Lung microvascular endothelial cell (primary cell): ENCODE measurements around the gene KNL1. TPM values are rescaled to one million over a fixed set of nuclear protein-coding genes. Genes with fewer than 3 reads are reported as not detected.
"Not testable (repeated sequence)": the region's sequence is repeated elsewhere in the genome, so short reads cannot be mapped to it uniquely, and the experiment has no call there.

Experiments used
- DNase-seq, 2 donors: peaks; one replicate each; pipeline versions ENCODE4 v3.0.0 to v3.0.0-alpha.2; 2010; ENCODE audit warnings: low read depth in 2 of 2
- total RNA-seq: library from RNA; depleted of rRNA; stranded (reverse); fragments of >200 nt; gene quantifications from 2 replicates; pipeline ENCODE4 v1.2.1, GENCODE V29; 2014

Gene KNL1, protein sequence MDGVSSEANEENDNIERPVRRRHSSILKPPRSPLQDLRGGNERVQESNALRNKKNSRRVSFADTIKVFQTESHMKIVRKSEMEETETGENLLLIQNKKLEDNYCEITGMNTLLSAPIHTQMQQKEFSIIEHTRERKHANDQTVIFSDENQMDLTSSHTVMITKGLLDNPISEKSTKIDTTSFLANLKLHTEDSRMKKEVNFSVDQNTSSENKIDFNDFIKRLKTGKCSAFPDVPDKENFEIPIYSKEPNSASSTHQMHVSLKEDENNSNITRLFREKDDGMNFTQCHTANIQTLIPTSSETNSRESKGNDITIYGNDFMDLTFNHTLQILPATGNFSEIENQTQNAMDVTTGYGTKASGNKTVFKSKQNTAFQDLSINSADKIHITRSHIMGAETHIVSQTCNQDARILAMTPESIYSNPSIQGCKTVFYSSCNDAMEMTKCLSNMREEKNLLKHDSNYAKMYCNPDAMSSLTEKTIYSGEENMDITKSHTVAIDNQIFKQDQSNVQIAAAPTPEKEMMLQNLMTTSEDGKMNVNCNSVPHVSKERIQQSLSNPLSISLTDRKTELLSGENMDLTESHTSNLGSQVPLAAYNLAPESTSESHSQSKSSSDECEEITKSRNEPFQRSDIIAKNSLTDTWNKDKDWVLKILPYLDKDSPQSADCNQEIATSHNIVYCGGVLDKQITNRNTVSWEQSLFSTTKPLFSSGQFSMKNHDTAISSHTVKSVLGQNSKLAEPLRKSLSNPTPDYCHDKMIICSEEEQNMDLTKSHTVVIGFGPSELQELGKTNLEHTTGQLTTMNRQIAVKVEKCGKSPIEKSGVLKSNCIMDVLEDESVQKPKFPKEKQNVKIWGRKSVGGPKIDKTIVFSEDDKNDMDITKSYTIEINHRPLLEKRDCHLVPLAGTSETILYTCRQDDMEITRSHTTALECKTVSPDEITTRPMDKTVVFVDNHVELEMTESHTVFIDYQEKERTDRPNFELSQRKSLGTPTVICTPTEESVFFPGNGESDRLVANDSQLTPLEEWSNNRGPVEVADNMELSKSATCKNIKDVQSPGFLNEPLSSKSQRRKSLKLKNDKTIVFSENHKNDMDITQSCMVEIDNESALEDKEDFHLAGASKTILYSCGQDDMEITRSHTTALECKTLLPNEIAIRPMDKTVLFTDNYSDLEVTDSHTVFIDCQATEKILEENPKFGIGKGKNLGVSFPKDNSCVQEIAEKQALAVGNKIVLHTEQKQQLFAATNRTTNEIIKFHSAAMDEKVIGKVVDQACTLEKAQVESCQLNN (N-terminal part only)
- total RNA-seq: 2.0 and 7.6 TPM in 2 replicates

DNA sequence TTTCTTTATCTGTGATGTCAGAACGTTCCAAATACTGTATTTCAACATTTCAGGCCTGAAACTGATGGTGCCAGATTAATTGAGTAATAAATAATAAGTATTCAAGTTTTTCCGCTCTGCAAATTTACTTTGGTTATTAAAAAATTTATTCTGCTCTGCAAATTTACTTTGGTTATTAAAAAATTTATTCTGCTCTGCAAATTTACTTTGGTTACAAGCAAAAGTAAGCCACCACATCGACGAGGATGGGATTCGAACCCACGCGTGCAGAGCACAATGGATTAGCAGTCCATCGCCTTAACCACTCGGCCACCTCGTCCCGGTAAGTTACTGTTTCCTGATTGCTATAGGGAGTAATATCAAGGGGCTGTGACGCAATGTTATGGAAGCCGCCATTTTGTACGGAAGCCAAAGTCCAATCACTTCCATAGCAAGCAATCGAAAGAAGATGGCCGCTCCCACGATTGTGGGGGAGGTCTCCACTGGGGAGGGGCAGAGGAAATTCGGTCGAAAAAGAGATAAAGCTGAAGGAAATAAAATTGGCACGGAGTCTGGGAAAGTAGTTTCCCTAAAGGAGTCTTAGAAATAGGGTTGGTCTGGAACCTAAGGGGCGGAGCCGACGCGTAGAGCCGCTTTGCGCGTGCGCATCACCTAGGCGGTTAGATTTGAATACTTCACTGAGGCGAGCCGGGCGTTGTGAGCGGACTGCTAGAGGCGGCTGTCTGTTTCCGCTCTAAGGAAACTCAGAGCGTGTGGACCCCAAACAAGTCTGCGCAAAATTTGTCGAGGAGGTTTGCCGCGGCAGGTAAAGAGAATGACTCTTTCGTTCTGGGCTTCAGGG is at the start of gene KNL1:
TSS of gene KNL1 (plus strand) at position 662 of the 841 bp plus-strand sequence. CDS start 8,683 bp downstream, outside the sequence.
- DNase-seq: peak; percentile 96 to 98

DNA sequence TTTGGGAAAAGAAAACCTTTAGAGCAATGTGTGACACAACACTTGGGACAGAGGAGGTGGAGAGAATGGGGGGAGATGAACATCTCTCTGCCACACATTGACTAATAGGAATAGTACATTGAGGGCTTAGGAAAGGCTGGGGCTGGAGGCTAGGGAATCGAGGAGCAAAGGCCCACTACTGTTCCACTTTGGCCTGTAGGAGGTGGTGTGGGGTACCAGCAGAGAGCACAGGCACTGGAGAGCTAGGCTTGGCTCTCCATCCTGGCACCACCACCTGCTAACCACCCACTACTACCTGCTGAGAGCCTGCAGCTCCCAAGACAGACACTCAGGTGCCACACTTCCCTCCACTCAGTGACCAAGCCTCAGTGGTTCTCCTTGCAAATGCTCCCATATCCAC is 48.6 kb upstream of the KNL1 start:
- DNase-seq: no peak

DNA sequence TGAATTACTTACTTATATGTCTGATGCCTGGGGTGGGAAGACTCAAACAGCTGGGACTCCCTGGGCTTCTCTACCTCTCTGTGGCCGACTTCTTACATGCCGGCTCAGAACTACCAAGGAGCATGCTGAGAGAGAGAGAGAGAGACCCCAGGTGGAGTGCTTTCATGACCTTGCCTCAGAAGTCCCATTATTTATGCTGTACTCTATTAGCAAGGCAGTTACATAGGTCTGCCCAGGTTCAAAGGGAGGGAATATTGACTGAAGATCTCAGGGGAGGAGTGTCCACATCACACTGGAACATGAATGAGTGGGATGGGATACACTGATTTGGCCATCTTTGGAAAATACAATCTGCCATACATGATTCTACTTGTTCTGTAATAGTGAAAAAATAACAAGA is 45.4 kb upstream of the KNL1 start:
- no peak for DNase-seq

DNA sequence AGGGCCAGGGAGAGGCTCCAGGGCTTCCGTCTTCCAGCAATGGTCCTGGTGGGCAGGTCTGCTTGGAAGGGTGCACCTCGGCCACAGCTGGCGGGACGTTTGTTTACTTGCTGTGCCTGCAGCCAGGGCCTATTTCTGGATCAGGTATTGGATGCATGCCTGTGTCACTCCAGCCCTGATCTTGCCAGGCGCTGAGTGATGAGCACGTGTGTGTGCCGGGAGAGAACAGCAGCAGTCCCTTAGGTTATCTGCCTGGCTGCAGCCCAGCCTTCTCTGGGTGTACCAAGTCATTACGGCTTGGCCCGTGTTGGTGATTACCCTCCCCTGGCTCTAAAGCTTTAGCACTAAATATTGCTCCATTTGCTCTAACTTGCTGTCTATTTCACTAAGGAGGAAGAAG is 44.2 kb upstream of the KNL1 start:
- DNase-seq: peak in 1 of 2 donors; percentile 43

DNA sequence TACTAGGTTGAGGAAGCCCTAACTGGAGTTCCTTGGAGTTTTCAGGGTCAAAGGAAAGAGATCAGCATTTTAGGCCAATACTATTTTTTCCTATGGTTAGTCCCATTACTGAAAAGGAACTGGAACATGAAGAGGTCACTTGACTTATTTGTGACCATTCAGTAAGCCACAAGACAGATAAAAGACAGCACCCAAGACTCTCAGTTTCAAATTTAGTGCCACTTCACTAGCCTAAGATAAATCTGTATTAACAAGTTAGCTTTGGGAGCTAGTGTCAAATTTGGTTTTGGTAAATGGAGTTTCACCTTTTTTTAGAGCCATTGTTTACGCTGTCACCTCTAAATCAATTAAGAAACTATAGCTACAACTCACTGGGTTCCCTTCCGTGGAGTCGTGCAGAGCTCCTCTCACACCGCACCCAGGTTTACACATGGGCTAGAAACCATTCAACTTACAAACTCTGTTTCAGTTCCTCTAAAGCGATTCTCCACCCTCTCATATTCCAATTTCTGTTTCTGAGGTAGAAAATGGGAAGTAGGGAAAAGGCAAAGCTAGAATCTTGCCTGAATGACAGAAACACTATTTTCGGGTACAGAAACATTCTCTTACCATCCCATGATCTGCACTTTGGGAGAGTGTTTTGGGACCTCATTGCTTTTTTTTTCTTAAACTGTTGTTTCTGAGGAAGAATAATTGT is 43.6 kb upstream of the KNL1 start:
- DNase-seq: no peak

DNA sequence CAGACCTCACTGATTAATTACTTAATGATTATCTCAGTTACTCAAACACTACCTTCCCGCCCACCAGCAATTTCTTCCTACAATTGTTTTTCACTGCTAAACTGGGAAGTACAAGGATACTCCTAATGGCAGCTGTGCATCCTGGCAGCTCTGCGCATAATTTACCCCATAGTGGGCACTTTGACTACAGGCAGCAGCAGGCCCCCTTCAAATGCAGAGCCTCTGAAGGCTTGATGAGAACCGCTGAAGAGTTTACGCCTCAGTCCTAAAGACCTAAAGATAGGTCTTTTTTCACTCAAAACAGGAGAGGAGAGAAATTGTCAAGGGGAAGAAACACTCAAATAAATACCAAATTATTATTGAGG is 39.9 kb upstream of the KNL1 start:
- peak in 1 of 2 donors; percentile 11 for DNase-seq

DNA sequence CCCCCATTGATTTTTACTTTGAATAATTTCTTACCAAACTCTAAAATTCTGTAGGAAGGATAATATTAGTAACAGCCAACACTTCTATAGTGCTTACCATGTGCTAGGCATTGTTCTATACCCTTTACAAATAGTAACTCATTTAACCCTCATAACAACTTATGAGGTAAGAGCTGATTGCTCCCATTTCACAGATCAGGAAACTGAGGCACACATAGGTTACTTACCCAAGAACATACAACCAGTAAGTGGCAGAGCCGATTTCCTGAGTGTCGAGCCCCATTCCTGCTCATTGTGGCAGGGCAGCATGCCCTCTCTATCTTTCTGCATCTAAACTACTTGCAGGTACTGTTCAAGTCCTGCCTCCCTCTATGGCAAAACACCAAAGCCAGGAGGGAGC is 38.2 kb upstream of the KNL1 start:
- no peak for DNase-seq

DNA sequence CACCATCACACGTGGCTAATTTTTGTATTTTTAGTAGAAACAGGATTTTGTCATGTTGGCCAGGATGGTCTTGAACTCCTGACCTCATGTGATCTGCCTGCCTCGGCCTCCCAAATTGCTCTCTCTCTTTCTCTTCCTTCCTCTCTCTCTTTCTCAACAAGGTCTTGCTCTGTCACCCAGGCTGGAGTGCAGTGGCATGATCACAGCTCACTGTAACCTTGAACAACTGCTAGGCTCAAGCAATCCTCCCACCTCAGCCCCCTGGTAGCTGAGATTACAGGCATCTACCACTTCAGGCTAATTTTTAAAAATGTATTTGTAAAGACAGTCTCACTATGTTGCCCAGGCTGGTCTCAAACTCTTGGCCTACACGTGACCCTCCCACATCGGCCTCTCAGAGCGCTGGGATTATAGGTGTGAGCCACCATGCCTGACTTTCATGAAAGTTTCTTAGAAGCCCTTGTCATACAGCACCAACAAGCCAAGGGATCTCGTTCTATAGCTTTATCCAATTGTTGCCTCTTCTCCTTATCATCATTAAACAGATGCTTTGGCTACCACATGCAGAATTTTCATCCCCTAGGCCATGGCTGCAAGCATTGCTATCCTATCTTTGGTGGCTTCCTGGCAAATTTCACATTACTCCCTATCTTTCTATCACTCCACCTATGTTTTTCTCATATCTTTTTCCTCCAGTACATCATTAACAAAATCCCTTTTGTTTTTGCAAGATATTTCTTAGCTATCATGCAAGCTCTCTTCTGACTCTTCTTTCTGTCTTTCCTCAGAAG is 34.9 kb upstream of the KNL1 start:
- DNase-seq: no peak

DNA sequence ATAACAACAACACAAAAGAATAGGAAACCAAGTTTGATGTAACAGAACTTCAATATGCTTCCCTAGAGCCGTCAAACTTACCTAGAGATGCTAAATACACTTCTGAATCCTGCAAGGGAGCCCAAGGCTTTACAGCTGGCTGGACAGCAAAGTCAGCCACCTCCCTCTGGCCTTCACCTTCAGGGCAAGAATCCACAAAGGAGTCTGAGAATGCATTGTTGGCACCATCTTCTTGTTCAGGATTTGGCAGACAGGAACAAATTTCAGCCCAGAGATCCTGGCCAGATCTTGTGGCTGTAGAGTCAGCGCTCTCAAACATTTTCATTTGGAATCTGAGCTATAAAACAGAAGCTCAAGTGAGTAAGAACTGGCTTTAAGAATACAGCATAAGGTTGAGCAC is 31.4 kb upstream of the KNL1 start:
- DNase-seq: no peak

DNA sequence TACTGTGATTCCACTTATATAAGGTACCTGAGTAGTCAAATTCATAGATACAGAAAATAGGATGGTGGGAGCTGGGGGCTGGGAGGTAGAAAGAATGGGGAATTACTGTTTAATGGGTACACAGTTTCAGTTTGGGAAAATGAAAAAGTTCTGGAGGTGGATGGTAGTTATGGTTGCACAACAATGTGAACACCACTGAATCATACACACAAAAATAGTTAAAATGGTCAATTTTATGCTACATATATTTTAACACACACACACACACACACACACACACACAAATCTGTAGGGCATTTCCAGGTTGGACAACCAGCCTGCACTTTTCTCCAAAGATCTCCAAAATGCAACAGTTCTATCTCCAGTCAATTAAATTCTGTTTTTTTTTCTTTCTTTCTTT is 30.6 kb upstream of the KNL1 start:
- no peak for DNase-seq

DNA sequence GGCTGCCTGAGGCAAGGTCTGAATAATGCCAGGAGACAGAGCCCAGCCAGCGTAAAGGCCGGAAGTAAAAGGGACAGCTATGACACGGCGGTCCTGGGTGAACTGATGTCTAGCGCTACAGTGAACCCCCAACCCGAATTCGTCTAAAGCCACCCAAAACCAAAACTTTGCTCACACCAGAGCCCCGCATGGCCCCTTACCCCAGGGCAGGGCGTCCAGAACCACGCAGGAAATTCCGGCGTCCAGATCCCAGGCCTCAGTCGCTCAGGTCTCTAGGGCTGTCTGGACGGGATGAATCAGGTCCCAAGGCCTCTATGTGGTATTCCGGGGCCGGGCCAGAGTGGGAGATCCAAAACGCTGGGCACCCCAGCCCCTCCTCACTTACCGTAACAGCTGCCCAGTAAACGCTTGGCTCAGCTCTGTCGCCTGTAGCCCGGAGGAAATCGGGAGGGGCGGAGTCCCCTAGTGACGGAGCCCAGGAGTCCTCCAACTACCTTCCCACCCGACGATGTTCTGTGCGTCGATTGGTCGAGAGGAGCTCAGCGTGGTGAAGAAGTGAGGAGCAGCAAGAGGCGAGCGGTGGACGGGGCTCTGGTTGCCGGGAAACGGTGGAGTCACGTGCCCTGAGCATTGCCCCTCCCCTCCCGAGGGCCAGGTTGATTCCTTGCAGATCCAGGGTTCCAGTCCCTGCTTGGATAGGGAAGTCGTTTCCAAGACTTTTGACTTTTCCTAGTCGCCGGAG is 29.3 kb upstream of the KNL1 start, which contains the start of gene CCDC32:
TSS of gene CCDC32 (minus strand) at position 452 of the 742 bp plus-strand sequence. CDS start 2,027 bp downstream, outside the sequence.
- DNase-seq: peak; percentile 98 to 99

DNA sequence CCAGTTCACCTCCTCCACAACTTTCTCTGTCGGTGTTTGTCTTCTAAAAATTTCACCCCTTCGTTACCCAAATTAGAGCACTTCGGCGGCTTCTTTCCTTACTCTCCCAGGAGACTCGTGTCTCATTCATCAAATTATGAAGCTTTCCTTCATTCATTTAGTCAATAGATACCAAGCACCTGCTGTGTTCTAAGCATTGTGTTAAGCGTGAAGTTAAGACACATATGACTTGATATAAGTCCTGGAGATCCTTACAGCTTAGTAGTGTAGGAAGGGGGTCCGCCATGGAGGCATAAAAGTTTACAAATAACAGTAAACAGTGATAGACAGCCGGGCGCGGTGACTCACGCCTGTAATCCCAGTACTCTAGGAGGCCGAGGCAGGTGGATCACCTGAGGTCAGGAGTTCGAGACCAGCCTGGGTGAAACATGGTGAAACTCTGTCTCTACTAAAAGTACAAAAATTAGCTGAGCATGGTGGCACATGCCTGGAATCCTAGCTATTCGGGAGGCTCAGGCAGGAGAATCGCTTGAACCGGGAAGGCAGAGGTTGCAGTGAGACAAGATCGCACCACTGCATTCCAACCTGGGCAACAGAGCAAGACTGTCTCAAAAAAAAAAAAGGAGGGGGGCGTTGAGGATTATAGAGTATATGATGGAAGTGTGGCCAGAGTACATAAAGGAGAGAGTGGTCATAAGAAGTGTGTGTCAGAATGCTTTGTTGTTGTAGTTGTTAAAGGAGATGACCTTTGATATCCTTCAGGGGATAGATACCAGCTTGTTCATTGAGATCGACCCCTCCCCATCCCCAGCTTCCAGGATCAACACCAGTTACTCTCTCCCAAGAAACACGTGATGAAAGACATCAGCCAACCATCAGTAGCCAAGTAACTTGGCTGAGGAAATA is 28.5 kb upstream of the KNL1 start:
- no peak for DNase-seq

DNA sequence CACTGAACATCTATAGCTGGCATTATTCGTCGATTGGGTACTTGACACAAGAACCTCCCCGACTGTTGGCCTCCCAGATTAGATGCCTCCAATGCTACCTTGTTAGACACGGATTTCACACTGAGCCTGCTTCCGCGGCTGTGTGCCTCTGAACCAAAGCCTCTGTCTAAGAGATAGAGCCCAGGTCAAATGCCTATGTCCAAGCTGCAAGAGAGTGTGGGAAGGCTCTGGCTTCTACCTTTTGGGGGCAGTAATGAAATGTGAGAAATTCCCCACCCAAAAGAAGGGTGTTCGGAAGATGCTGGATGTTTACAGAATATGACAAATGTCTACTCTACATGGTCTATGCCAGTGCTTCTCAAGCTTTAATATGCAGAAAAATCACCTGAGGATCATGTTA is 26.9 kb upstream of the KNL1 start:
- DNase-seq: peak in 1 of 2 donors; percentile 10

DNA sequence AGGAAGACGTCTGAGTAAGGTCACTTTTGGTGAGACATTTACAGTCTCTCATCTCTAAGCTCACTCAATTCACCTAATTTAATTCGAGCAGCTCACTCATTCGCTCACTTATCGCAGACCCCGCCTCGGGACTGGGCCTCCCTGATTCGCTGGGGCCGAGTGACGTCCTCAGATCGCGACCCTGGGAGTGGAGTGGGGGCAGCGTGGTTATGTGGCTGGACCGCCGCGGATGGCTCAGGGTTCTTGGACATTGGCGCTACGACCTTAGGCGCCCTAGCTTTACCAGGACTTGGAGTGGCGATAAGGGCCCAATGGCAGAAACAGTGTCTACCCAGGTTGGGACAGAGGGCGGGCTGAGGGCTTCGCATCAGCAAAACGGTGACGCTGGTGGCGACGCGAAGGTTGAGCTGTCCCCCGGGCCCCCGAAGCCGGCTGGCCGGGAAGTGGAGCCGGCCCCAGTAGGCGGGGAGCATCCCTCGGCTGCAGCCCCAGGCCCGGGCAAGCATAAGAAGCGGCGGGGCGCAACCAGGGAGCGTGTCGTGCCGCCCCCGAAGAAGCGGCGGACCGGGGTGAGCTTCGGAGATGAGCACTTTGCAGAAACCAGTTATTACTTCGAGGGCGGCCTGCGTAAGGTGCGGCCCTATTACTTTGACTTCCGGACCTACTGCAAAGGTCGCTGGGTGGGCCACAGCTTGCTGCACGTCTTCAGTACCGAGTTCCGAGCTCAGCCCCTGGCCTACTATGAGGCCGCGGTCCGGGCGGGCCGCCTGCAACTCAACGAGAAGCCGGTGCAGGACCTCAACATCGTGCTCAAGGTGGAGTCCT is 24.7 kb upstream of the KNL1 start, which contains the start of gene RPUSD2:
TSS of gene RPUSD2 (plus strand) at position 171 of the 825 bp plus-strand sequence. CDS start at position 210, 39 bp downstream.
- DNase-seq: peak; percentile 92 to 94

DNA sequence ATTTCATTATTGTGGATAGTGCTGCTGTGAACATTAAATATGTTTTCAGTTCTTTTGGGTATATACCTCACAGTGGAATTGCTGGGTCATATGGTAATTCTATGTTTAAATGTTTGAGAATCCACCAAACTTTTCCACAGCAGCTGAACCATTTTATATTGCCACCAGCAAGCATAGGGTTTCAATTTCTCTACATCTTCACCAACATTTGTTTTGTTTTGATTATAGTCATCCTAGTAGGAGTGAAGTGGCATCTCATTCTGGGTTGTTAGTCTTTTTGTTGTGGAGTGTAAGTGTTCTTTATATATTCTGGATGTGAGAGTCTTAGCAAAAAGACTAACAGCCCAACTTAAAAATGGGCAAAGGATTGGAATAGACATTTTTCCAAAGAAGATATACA is 18.9 kb upstream of the KNL1 start:
- no peak for DNase-seq

DNA sequence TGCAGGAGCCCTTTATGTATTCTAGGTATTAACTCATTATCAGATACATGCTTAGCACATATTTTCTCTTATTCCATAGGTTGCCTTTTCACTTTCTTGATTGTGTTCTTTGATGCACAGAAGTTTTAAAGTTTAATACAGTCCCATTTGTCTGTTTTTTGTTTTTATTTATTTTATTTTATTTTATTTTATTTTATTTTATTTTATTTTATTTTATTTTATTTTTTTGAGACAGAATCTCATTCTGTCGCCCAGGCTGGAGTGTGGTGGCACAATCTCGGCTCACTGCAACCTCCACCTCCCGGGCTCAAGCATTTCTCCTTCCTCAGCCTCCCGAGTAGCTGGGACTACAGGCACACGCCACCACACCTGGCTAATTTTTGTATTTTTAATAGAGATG is 17.1 kb upstream of the KNL1 start:
- not testable (repeated sequence) for DNase-seq
